Chondrocyte (in vitro differentiated cells): Measurements from ENCODE around the gene PLXNA4. TPM values are rescaled to one million over a fixed set of nuclear protein-coding genes. Genes with fewer than 3 reads are reported as not detected.

Experiments used
- DNase-seq: peaks from one replicate; pipeline ENCODE4 v3.0.0; 2021; ENCODE audit warnings: mixed read lengths, low spot score
- H3K27ac Mint-ChIP-seq: one replicate; pipeline ENCODE4 v1.8.0; 2021; ENCODE audit warnings: mild to moderate bottlenecking, moderate library complexity, mixed read lengths; ENCODE audit not compliant: unreplicated experiment
- H3K27me3 Mint-ChIP-seq: 2 replicates; pipeline ENCODE4 v1.8.0; 2021; ENCODE audit warnings: low read depth, mixed read lengths
- H3K36me3 Mint-ChIP-seq: 2 replicates; pipeline ENCODE4 v1.8.0; 2021; ENCODE audit warnings: low read depth, mixed read lengths
- H3K4me1 Mint-ChIP-seq: 2 replicates; pipeline ENCODE4 v1.8.0; 2021; ENCODE audit warnings: low read depth, mild to moderate bottlenecking, mixed read lengths
- H3K4me3 Mint-ChIP-seq: one replicate; pipeline ENCODE4 v1.8.0; 2021; ENCODE audit warnings: mild to moderate bottlenecking, moderate library complexity, mixed read lengths; ENCODE audit not compliant: unreplicated experiment
- H3K9me3 Mint-ChIP-seq: 2 replicates; pipeline ENCODE4 v1.8.0; 2021; ENCODE audit warnings: low read depth, mixed read lengths
- CTCF ChIP-seq: fragments of 200-600 bp; sonication (generic); IDR thresholded peaks from 2 replicates; pipeline ENCODE4 v1.5.0; 2021; ENCODE audit warnings: antibody characterized with exemption, mild to moderate bottlenecking, moderate library complexity
- total RNA-seq: library from RNA; stranded (reverse); gene quantifications from 3 replicates; pipeline ENCODE4 v1.2.1, GENCODE V29; 2021

Gene PLXNA4
- total RNA-seq, 1 donor from 2014 or later: 11.3 TPM

GRCh38 chr7:132500727-132501440 is 75.4 kb downstream of the PLXNA4 start:
- Mint-ChIP-seq H3K4me1 (peaks cover 12% of the 10 kb centered on the region), H3K9me3 (no peaks in the 10 kb centered on the region), H3K4me3 (no peak overlapping the region), H3K27ac (no peak overlapping the region), H3K27me3 (no peaks in the 10 kb centered on the region), H3K36me3 (peaks cover 9% of the 10 kb centered on the region)
- TF ChIP-seq CTCF: peak; percentile 56
- DNase-seq: no peak

DNA sequence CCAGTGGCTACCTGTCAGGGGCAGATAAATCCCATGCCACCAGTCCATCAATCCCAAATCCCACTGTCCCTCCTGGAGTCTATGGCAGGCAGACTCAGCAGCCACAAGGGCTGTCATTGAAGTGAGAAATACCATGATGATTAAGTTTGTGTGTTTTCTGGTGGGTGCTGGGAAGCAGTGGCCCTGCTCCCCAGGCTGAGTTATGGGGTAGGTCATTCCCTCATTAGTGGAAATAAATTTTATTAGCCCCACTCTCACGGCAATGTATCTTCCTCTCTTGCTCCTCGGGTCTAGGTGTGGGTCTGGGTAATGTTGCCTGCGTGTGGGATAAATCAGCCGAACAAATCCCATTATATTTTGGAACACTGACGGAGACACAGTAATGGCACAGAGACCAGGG is 76.8 kb downstream of the PLXNA4 start:
- H3K27me3 Mint-ChIP-seq: no peaks in the 10 kb centered on the region
- H3K9me3 Mint-ChIP-seq: no peaks in the 10 kb centered on the region
- peaks cover 13% of the 10 kb centered on the region for H3K4me1 Mint-ChIP-seq
- no peak for TF ChIP-seq CTCF
- DNase-seq: no peak
- H3K4me3 Mint-ChIP-seq: no peak overlapping the region
- no peak overlapping the region for H3K27ac Mint-ChIP-seq
- peaks cover 3% of the 10 kb centered on the region for H3K36me3 Mint-ChIP-seq

DNA sequence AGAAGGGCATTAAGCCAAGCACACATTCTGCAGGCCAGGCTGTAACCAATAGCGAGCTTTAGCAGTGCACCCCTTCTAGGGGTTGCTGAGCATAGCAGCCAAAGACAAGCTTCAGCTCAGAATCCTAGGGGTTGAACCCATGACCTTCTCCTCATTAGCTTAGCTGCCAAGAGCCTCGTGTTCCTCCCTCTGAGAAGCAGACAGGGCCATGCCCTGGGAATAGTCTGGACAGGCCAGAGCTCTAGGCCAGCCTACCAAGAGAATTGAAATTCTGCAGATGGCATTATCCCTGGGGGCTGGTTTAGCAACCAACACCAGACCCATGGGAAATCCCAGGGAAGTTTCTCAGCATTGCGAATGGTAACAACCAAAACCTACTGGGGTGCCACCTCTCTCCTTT is 77.2 kb downstream of the PLXNA4 start:
- Mint-ChIP-seq H3K4me1 (peaks cover 13% of the 10 kb centered on the region), H3K4me3 (no peak overlapping the region), H3K9me3 (no peaks in the 10 kb centered on the region), H3K27me3 (no peaks in the 10 kb centered on the region), H3K27ac (no peak overlapping the region), H3K36me3 (peaks cover 3% of the 10 kb centered on the region)
- TF ChIP-seq CTCF: no peak
- DNase-seq: no peak

- no peaks in the 10 kb centered on the region for H3K9me3 Mint-ChIP-seq
- no peaks in the 10 kb centered on the region for H3K27me3 Mint-ChIP-seq
- no peak for TF ChIP-seq CTCF
These were observed 78.0 kb downstream of the PLXNA4 start for GRCh38 chr7:132498319-132498718.

GRCh38 chr7:132497098-132497497 is 79.2 kb downstream of the PLXNA4 start:
- H3K9me3 Mint-ChIP-seq: no peaks in the 10 kb centered on the region
- no peak for TF ChIP-seq CTCF
- peaks cover 18% of the 10 kb centered on the region for H3K4me1 Mint-ChIP-seq
- peaks cover 3% of the 10 kb centered on the region for H3K36me3 Mint-ChIP-seq
- no peak for DNase-seq
- H3K27me3 Mint-ChIP-seq: no peaks in the 10 kb centered on the region
- no peak overlapping the region for H3K27ac Mint-ChIP-seq
- H3K4me3 Mint-ChIP-seq: no peak overlapping the region

More at GRCh38 chr7:132498319-132498718, 78.0 kb downstream of the PLXNA4 start:
- peaks cover 13% of the 10 kb centered on the region for H3K4me1 Mint-ChIP-seq
- no peak for DNase-seq
- peaks cover 3% of the 10 kb centered on the region for H3K36me3 Mint-ChIP-seq
- H3K4me3 Mint-ChIP-seq: no peak overlapping the region
- H3K27ac Mint-ChIP-seq: no peak overlapping the region
